ENCODE results near the gene MECP2.

MECP2 gene

GRCh38 chrX:154123241-154124219, 26.0 kb upstream of the MECP2 start:
- DNase-seq (ENCODE audit: low read depth), result peak; percentile 3
- TF ChIP-seq CTCF (conservative IDR thresholded peaks at IDR 0.05; ENCODE audit: low read depth, low read length), result no peak
- no peak overlapping the region for H3K4me3 ChIP-seq (ENCODE audit: low read depth, low read length)

DNA sequence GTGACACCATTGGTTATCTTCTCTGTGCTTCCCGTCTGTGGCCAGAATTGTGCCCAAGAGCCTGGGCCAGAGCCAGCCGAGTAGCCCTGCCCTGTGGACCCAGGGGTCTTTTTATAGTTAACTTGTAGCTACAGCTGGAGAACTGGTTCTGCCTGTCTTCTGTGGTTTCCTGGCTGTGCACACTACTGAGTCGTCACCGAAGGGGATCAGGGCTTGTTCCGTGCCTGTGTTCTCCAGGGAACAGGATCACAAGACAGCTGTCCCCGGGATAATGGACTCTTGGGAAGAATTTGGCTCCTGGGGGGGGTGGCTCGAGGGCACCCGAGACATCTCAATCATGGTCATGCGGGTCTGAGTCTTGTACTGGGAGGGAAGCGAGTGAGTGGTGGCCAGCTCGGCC, 24.4 kb upstream of the MECP2 start:
- DNase-seq (ENCODE audit: low read depth), result no peak
- no peak overlapping the region for H3K4me3 ChIP-seq (ENCODE audit: low read depth, low read length)
- TF ChIP-seq CTCF (conservative IDR thresholded peaks at IDR 0.05; ENCODE audit: low read depth, low read length), result no peak

- no peak for TF ChIP-seq CTCF (conservative IDR thresholded peaks at IDR 0.05; ENCODE audit: low read depth, low read length)
- no peak for DNase-seq (ENCODE audit: low read depth)
- no peak overlapping the region for H3K4me3 ChIP-seq (ENCODE audit: low read depth, low read length)
Observed at GRCh38 chrX:154121207-154121606, 23.7 kb upstream of the MECP2 start.

DNA sequence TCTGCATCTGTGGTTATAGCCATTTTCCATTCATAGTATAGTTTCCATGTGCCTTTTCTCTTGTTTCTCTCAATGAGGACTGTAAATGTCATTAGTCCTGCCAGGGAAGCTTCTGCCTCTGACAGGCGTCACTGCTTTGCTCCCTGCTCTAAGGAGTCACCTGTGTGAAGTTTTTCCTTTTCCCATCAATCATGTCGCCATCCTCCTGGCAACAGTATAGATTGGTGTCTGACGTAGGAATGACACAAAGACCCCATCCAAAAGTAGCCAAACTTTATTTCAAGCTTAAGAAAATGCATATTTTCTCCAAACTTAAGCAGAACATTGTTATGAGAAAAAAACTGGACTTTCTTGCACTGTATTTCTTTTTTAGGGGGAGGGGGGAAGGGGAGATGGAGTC, 23.1 kb upstream of the MECP2 start:
- DNase-seq (ENCODE audit: low read depth), result no peak
- no peak overlapping the region for H3K4me3 ChIP-seq (ENCODE audit: low read depth, low read length)
- TF ChIP-seq CTCF (conservative IDR thresholded peaks at IDR 0.05; ENCODE audit: low read depth, low read length), result no peak

- no peak for TF ChIP-seq CTCF (conservative IDR thresholded peaks at IDR 0.05; ENCODE audit: low read depth, low read length)
- DNase-seq (ENCODE audit: low read depth), result no peak
- no peak overlapping the region for H3K4me3 ChIP-seq (ENCODE audit: low read depth, low read length)
Observed at GRCh38 chrX:154117566-154117965, 20.0 kb upstream of the MECP2 start.

GRCh38 chrX:154116426-154117211, 19.1 kb upstream of the MECP2 start:
- DNase-seq (ENCODE audit: low read depth), result no peak
- TF ChIP-seq CTCF (conservative IDR thresholded peaks at IDR 0.05; ENCODE audit: low read depth, low read length), result no peak
- no peak overlapping the region for H3K4me3 ChIP-seq (ENCODE audit: low read depth, low read length)

Measured in choroid plexus epithelial cell (primary cell).